Gastroesophageal sphincter (tissue), 4 donors: ENCODE results near the gene CSNK2A2. TPM values are rescaled to one million over a fixed set of nuclear protein-coding genes. Genes with fewer than 3 reads are reported as not detected.

ENCODE experiments used
- ATAC-seq: fragments of 150-250 bp; one replicate; pipeline ENCODE4 v1.9.1; 2016; ENCODE audit warnings: mild to moderate bottlenecking, moderate library complexity
- H3K27ac ChIP-seq, 4 donors: fragments of 200-600 bp; sonication (generic) in 3 of 4; 1 replicate in 3 of 4; 2 replicates in 1 of 4; pipeline ENCODE4 v1.5.1; 2016 to 2019
- H3K27me3 ChIP-seq: fragments of 200-600 bp; sonication (generic); one replicate; pipeline ENCODE4 v1.5.1; 2019
- H3K36me3 ChIP-seq, 2 donors: fragments of 200-600 bp; sonication (generic); one replicate each; pipeline ENCODE4 v1.5.1; 2019; ENCODE audit warnings: control low read depth in 1 of 2
- H3K4me1 ChIP-seq, 3 donors: fragments of 200-600 bp; sonication (generic); 1 replicate in 2 of 3; 2 replicates in 1 of 3; pipeline ENCODE4 v1.5.1; 2016 to 2019; ENCODE audit warnings: control low read depth in 2 of 3
- H3K4me3 ChIP-seq, 2 donors: fragments of 200-600 bp; sonication (generic); one replicate each; pipeline ENCODE4 v1.5.1; 2019; ENCODE audit warnings: mild to moderate bottlenecking in 1 of 2, moderate library complexity in 1 of 2
- H3K9me3 ChIP-seq, 3 donors: fragments of 200-600 bp; sonication (generic); one replicate each; pipeline ENCODE4 v1.5.1; 2017 to 2019; ENCODE audit warnings: control low read depth in 2 of 3
- EP300 ChIP-seq: sonication (generic); formaldehyde crosslinking; IDR thresholded peaks from one replicate; pipeline ENCODE4 v1.6.1; 2017; ENCODE audit warnings: antibody characterized with exemption, mild to moderate bottlenecking
- POLR2A ChIP-seq, 2 donors: fragments of 450-650 bp; IDR thresholded peaks; one replicate each; pipeline ENCODE4 v1.6.1; 2017; ENCODE audit warnings: antibody characterized with exemption in 2 of 2, mild to moderate bottlenecking in 2 of 2, moderate library complexity in 1 of 2
- POLR2AphosphoS5 ChIP-seq: sonication (generic); formaldehyde crosslinking; IDR thresholded peaks from one replicate; pipeline ENCODE4 v1.6.1; 2017; ENCODE audit warnings: antibody characterized with exemption
- WGBS, 2 donors: methylation state at CpG; one replicate each; pipeline ENCODE4 v1.1.5; 2018; ENCODE audit warnings: low coverage in 1 of 2; 5-methylcytosine and 5-hydroxymethylcytosine counted together
- small RNA-seq, 4 donors: library from RNA; depleted of rRNA; stranded (forward); fragments of <200 nt; gene quantifications; one replicate each; pipeline ENCODE3, GENCODE V24; 2016
- total RNA-seq, 4 donors: library from RNA; depleted of rRNA; stranded (reverse); fragments of >200 nt; gene quantifications; one replicate each; pipeline ENCODE4 v1.1.0, GENCODE V29; 2016
- TF ChIP-seq, protein P1 (sequence below), 4 experiments: fragments of 200-600 bp in 2 of 4; fragments of 450-650 bp in 2 of 4; sonication (generic) in 1 of 4; IDR thresholded peaks; one replicate each; pipeline ENCODE4 v1.5.1; 2017 to 2019; ENCODE audit warnings: antibody characterized with exemption in 4 of 4, mild to moderate bottlenecking in 2 of 4, moderate library complexity in 2 of 4

The CSNK2A2 gene
- total RNA-seq, 4 donors from 2014 or later, result 34.3 to 54.4 (median 39.0) TPM

DNA sequence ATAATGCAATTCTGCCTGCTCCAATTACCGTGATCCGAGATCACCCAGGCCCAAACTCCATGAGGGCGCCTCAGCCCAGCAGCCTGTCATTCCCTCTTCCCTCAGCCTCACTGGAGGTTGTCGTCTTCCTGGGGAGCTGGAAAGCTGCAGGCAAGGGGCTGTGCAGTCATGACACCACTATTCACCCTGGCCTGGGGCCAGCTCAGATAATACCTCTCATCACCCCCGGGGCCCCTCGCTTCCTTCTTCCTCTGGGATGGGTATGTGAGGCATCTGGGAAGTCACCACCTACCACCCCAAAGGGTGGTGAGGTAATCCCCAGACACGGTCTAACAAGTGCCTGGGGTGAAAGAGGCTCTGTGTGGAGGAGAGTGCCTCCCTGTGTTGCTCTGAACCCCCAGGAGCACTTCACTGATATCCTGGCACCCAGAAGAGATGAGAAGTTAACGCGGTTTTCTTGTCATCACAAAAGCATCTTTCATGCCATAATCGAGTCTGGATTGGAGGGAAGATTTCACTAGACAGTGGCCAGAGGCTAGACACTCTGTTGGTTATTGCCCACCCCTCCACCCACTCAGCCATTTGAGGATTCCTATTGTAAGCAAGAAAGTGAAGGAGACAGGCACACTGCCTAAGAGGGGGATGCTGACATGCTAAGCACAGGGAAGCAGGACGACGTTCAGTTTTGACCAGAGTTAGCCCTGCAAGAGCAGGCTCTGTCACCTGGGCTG is 87.2 kb downstream of the CSNK2A2 start:
- no peak overlapping the region for H3K4me3 ChIP-seq
- no peaks in the 10 kb centered on the region for H3K27me3 ChIP-seq
- H3K27ac ChIP-seq, result no peak overlapping the region
- peaks cover 0 to 12% (median 0%) of the 10 kb centered on the region in 3 donors for H3K4me1 ChIP-seq
- ATAC-seq, result no peak
- no peaks in the 10 kb centered on the region for H3K9me3 ChIP-seq
- TF ChIP-seq EP300, result no peak
- TF ChIP-seq, protein P1, sequence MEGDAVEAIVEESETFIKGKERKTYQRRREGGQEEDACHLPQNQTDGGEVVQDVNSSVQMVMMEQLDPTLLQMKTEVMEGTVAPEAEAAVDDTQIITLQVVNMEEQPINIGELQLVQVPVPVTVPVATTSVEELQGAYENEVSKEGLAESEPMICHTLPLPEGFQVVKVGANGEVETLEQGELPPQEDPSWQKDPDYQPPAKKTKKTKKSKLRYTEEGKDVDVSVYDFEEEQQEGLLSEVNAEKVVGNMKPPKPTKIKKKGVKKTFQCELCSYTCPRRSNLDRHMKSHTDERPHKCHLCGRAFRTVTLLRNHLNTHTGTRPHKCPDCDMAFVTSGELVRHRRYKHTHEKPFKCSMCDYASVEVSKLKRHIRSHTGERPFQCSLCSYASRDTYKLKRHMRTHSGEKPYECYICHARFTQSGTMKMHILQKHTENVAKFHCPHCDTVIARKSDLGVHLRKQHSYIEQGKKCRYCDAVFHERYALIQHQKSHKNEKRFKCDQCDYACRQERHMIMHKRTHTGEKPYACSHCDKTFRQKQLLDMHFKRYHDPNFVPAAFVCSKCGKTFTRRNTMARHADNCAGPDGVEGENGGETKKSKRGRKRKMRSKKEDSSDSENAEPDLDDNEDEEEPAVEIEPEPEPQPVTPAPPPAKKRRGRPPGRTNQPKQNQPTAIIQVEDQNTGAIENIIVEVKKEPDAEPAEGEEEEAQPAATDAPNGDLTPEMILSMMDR (IDR thresholded peaks at IDR 0.05), result no peak
- no peak for TF ChIP-seq POLR2A (IDR thresholded peaks at IDR 0.05)
- TF ChIP-seq POLR2AphosphoS5, result no peak
- H3K36me3 ChIP-seq, result peaks cover 0 to 39% of the 10 kb centered on the region in 2 donors
- WGBS, 2 donors, result 27 to 50% methylated on average over 3 to 9 of the region's 12 CpGs

DNA sequence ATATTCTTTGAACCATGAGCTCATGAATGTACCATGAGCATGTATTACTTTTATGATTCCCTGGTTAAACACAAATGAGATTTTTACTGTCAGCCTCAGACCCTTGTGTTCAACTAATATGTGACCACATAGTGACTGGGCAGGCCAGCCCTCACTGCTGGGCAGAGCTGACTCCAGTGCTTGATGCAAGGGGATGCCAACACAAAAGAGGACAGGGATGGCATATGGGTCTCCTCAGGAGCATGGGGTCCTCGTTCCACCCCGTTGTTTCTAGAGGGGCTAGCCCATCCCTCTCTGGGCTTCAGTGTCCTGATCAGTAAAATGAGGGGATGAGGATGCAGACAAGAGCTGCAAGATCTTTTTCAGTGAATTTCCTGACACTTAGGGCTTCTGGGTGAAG is 88.0 kb downstream of the CSNK2A2 start:
- Histone ChIP-seq H3K27me3 (no peaks in the 10 kb centered on the region), H3K9me3 (no peaks in the 10 kb centered on the region)
- ATAC-seq, result no peak

DNA sequence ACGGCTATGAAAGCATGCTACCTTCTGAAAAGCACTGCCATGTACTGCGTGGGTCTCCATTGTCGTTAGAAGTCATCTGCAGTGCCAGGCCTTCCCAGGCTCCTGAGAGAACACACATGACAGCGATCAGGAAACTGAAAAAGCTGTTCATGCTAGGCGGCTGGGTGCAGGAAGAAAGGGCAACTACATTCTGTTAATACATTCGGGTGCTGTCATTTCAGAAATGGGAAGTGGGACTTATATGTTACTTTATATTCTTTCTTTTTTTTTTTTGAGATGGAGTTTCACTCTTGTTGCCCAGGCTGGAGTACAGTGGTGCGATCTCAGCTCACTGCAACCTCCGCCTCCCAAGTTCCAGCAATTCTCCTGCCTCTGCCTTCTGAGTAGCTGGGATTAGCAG is 88.6 kb downstream of the CSNK2A2 start:
- H3K36me3 ChIP-seq, result peaks cover 0 to 25% of the 10 kb centered on the region in 2 donors
- no peaks in the 10 kb centered on the region for H3K9me3 ChIP-seq
- 85 to 86% methylated on average over 1 to 4 of the region's 8 CpGs for WGBS, 2 donors
- H3K4me1 ChIP-seq, result no peaks in the 10 kb centered on the region
- TF ChIP-seq POLR2A (IDR thresholded peaks at IDR 0.05), result no peak
- H3K27ac ChIP-seq, result no peak overlapping the region
- H3K27me3 ChIP-seq, result no peaks in the 10 kb centered on the region
- ATAC-seq, result no peak
- no peak overlapping the region for H3K4me3 ChIP-seq

More for the DNA sequence above, 88.0 kb downstream of the CSNK2A2 start:
- Histone ChIP-seq H3K4me3 (no peak overlapping the region), H3K36me3 (peaks cover 0 to 31% of the 10 kb centered on the region in 2 donors), H3K27ac (no peak overlapping the region), H3K4me1 (peaks cover 0 to 3% (median 0%) of the 10 kb centered on the region in 3 donors)
- TF ChIP-seq EP300 (no peak), POLR2AphosphoS5 (no peak), POLR2A (IDR thresholded peaks at IDR 0.05) (no peak)
- TF ChIP-seq, protein P1 (IDR thresholded peaks at IDR 0.05), result no peak
- WGBS, 2 donors, result 65 to 80% methylated on average over 2 of the region's 2 CpGs

Small RNAs within 50 kb of the gene (small RNA-seq; reads per million reads assigned to genes)
- 0 reads per million in 4 donors for gene RN7SL645P

Other genes with a start within 250 kb of the CSNK2A2 start
- gene CNGB1, start 227.0 kb downstream of the CSNK2A2 start, total RNA-seq, result under 1 TPM in 2 of 4 donors, not detected in 2; 0.15 to 0.67 TPM
- gene ZNF319, start 197.4 kb downstream of the CSNK2A2 start, total RNA-seq, result 10 to 100 TPM in 1 of 4 donors, 1 to 10 TPM in 3; 4.4 to 16.0 (median 8.0) TPM
- gene USB1, start 196.7 kb downstream of the CSNK2A2 start, total RNA-seq, result 10 to 100 TPM; 18.2 to 87.1 (median 27.6) TPM
- gene MMP15, start 172.4 kb downstream of the CSNK2A2 start, total RNA-seq, result 10 to 100 TPM in 2 of 4 donors, 1 to 10 TPM in 2; 2.0 to 12.8 (median 8.0) TPM
- gene CFAP20, start 68.7 kb downstream of the CSNK2A2 start, total RNA-seq, result 10 to 100 TPM; 14.8 to 48.3 (median 25.7) TPM
- gene PRSS54, start 96.9 kb upstream of the CSNK2A2 start, total RNA-seq, result not detected
- gene GINS3, start 194.4 kb upstream of the CSNK2A2 start, total RNA-seq, result 1 to 10 TPM; 1.7 to 2.8 (median 2.4) TPM